Measurements from ENCODE around the gene RXFP1.

GRCh38 chr4:158543191-158543590 is 21.5 kb downstream of the RXFP1 start:
- TF ChIP-seq CTCF (IDR thresholded peaks at IDR 0.05) (no peak), POLR2A (IDR thresholded peaks at IDR 0.05) (no peak), POLR2AphosphoS5 (IDR thresholded peaks at IDR 0.05) (no peak)

All from prostate gland (tissue), 2 donors.